HL-60 (cell line): ENCODE results near the gene SLC12A2.

ENCODE experiments used
- GABPA ChIP-seq: IDR thresholded peaks from 2 replicates; pipeline ENCODE4 v1.6.1; 2012; ENCODE audit warnings: low read depth
- POLR2AphosphoS5 ChIP-seq: IDR thresholded peaks from 2 replicates; pipeline ENCODE4 v1.6.1; 2012; ENCODE audit warnings: low read depth
- SPI1 ChIP-seq: IDR thresholded peaks from 2 replicates; pipeline ENCODE4 v1.6.1; 2012; ENCODE audit warnings: low read depth, mild to moderate bottlenecking, borderline replicate concordance
- TF ChIP-seq, protein P1 (sequence below): IDR thresholded peaks from one replicate; pipeline ENCODE4 v1.5.1; 2011; ENCODE audit warnings: low read length, control low read depth, inconsistent platforms; ENCODE audit not compliant: insufficient read depth

DNA sequence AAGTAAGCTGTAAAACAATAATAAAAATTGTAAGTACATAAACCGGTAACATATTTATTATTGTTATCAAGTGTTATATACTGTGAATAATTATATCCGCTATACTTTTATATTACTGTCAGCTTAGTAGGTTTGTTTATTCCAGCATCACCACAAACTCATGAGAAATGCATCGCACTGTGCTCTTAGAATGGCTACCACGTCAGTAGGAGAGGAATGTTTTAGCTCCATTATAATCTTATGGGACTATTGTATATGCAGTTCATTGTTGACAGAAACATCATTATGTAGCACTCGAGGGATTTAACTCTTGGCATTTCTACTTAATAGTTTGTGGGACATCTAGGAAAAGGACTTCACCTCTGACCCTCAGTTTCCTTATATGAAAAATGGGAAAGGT, 16.4 kb downstream of the SLC12A2 start:
- TF ChIP-seq, protein P1, sequence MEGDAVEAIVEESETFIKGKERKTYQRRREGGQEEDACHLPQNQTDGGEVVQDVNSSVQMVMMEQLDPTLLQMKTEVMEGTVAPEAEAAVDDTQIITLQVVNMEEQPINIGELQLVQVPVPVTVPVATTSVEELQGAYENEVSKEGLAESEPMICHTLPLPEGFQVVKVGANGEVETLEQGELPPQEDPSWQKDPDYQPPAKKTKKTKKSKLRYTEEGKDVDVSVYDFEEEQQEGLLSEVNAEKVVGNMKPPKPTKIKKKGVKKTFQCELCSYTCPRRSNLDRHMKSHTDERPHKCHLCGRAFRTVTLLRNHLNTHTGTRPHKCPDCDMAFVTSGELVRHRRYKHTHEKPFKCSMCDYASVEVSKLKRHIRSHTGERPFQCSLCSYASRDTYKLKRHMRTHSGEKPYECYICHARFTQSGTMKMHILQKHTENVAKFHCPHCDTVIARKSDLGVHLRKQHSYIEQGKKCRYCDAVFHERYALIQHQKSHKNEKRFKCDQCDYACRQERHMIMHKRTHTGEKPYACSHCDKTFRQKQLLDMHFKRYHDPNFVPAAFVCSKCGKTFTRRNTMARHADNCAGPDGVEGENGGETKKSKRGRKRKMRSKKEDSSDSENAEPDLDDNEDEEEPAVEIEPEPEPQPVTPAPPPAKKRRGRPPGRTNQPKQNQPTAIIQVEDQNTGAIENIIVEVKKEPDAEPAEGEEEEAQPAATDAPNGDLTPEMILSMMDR, result no peak
- TF ChIP-seq POLR2AphosphoS5 (no peak), GABPA (no peak), SPI1 (no peak)
